GM18517 (cell line): Measurements from ENCODE around the gene SPAG16.

Experiments
- ATAC-seq: cut with Tn5 transposase; IDR thresholded peaks from one replicate; pipeline ENCODE4 v1.9.1; 2021; ENCODE audit warnings: mild to moderate bottlenecking, moderate library complexity; ENCODE audit not compliant: unreplicated experiment

The SPAG16 gene

GRCh38 chr2:214226061-214226460, 941.8 kb downstream of the SPAG16 start:
- ATAC-seq: no peak

- no peak for ATAC-seq
Measured at GRCh38 chr2:214232271-214232670, 948.0 kb downstream of the SPAG16 start.

- ATAC-seq: no peak
Measured at GRCh38 chr2:214233164-214233563, 948.9 kb downstream of the SPAG16 start.

DNA sequence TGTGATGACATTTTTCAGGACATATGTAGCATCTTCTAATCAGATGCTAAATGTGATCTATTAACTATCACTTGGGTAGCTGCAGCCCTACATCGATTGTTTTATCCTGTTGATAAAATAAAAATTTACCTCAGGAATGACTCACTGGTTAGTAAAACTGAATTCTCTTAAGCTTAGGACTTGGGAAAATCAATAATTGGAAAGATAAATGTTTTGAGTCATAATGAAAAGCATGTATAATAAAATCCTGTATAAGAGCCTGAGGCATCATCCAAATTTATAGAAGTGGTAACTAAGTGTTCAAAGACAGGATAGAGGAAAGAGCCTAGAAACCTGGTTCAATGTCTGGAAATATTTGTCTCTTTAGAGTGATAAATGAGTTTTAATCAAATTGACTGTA, 958.5 kb downstream of the SPAG16 start:
- ATAC-seq: no peak

DNA sequence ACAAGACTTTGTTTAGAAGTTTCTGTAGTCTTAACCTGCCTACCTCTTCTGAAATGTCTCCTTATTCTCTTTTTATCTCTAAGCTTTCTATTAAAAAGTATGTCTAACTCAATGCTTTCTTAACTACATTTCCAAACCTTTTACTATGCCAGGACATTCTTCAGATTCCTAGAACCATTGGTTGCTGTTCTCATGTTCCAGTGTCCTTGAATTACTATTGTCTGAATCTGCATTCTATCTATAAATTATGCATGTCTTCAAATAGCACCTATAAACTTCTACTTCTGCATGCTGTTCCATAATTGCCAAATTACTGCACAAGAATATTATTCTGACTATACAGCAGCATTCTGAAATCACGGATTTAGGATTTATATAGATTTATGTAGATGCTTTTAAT, 960.6 kb downstream of the SPAG16 start:
- ATAC-seq: no peak

- no peak for ATAC-seq
Measured at GRCh38 chr2:214246417-214246816, 962.2 kb downstream of the SPAG16 start.

DNA sequence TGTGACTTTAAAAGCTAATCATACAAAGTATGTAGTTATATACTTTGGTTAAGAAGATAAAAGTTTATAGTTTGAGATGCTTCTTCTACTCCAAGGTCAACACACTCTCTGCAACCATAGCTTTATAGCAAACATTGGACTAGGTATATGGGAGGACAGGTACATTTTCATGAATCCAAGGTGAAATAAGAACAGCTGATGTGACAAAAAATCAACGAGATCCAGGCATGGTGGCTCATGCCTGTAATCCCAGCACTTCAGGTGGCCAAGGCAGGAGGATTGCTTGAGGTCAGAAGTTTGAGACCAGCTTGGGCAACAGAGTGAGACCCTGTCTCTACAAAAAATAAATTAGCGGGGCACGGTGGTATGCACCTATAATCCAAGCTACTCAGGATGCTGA, 963.3 kb downstream of the SPAG16 start:
- no peak for ATAC-seq

DNA sequence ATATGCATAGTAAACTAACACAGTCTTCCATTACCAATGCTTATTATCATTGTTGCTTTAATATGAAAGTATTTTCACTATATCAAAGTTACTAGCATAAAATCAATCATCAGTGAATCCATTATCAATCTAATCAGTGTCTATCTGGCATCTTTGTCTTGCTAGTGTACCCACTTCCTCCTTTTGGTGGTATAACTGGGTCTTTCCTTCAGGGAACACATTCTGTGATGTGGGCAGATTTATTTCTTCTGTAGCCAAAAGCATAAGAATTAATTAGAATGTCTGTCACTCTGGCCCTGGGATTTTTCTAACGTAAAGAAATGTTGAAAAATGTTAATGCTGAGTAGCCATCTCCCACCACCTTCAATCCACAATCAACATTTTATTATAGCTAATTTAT, 970.8 kb downstream of the SPAG16 start:
- ATAC-seq: no peak

DNA sequence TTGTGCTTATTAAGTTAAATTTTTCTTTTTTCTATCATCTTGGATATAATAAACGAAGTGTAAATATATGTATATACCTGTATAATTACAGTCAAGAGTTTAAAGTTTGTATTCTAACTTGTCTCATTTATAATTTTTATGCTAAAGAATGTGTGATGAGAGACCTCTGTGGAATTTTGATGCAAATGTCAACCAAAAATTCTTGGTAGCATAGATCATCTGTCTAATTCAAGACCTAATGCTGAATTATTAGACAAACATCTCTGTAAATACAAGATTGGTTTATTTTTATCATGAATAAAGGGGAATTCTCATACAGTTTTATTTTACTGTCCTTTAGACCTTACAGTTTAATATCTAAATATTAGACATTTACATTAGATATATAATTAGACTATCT, 977.4 kb downstream of the SPAG16 start:
- no peak for ATAC-seq

DNA sequence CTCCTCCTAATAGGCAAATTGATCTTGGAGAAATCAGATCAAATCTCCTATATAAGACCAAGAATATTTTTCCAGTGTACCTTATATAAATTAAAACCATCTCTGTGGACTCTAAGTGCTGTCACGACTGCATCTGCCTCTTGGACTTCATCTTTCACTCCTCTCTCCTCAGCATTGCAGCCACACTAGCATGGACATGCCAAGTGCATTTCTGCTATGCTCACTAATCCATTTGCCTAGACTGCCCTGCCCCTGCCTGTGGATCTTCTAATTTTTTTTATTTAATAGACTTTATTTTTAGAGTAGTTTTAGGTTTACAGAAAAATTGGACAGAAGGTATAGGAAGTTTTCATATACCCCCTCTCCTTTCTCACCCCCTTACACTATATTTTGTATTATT, 979.9 kb downstream of the SPAG16 start:
- no peak for ATAC-seq

- ATAC-seq: no peak
Measured at GRCh38 chr2:214265991-214266489, 981.8 kb downstream of the SPAG16 start.

DNA sequence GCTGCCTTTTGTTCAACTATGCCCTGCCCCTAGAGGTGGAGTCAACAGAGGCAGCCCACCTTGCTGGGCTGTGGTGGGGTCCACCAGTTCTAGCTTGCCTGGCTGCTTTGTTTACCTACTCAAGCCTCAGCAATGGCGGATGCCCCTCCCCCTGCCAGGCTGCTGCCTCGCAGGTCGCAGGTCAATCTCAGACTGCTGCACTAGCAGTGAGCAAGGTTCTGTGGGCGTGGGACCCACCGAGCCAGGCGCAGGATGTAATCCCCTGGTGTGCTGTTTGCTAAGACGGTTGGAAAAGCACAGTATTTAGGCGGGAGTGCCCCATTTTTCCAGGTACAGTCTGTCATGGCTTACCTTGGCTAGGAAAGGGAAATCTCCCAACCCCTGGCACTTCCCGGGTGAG, 993.6 kb downstream of the SPAG16 start:
- no peak for ATAC-seq

GRCh38 chr2:214286011-214286410, 1001.7 kb downstream of the SPAG16 start:
- ATAC-seq: no peak

DNA sequence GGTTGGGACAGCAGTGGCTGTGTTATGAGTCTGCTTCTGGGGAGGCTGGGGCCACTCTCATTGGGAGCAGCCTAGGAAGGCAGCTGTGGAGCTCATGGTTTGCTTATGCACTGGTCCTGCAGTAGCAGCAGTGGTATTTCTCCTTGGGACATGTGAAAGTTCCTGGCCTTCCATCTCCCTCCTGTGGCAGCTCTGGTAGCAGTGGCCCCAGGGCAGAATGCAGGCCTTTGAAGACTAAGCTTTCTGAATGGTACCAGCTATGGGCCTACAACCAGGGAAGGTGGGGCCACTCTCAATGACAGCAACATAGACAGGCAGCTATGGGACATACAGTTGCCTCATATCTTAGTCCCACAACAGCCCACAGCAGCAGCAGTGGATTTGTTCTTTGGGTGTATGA, 1009.3 kb downstream of the SPAG16 start:
- ATAC-seq: no peak

DNA sequence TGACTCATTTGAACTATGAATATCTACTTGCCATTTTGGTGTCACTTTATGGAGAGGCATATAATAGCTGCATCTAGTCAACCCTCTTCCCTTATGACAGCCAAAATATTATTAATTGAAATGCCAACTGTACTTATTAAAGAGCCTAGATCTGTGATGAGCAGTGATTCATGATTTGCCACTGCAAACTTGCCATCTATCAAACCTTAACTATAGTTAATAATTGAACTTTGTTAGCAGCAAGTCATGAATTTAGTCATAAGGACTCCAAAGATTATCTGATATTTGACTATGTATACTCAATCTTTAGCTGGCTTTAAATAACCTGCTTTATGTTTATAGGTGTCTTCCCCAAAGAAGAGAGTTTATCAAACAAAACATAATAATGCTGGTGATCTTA, 1010.2 kb downstream of the SPAG16 start:
- no peak for ATAC-seq

- no peak for ATAC-seq
Measured at GRCh38 chr2:214297423-214297822, 1013.2 kb downstream of the SPAG16 start.

- peak; percentile 77 for ATAC-seq
Measured at GRCh38 chr2:214310319-214310718, 1026.1 kb downstream of the SPAG16 start.

DNA sequence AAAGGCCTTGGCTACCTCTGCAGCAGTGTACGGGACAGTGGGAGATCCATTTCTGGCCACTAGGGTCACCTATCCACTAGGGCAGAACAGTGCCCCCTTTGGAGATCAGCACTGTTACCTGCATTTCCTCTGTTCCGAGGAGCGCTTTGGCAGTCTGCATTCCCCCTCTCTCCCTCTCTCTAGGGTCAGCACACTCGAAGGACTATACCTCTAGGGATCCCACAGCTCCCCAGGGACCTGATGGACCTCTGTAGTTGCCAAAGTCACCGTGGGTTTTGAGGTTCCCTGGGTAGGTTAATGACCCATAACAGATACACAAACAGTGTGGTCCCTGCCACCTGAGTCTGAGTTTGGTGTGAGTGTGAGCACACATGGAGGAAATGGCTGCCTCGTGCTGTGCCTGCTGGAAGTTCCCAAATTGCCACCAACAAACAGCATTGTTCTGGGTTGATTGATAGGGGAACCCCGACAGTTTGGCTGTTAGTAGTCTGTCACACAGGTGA, 1026.8 kb downstream of the SPAG16 start:
- peak; percentile 25 for ATAC-seq

DNA sequence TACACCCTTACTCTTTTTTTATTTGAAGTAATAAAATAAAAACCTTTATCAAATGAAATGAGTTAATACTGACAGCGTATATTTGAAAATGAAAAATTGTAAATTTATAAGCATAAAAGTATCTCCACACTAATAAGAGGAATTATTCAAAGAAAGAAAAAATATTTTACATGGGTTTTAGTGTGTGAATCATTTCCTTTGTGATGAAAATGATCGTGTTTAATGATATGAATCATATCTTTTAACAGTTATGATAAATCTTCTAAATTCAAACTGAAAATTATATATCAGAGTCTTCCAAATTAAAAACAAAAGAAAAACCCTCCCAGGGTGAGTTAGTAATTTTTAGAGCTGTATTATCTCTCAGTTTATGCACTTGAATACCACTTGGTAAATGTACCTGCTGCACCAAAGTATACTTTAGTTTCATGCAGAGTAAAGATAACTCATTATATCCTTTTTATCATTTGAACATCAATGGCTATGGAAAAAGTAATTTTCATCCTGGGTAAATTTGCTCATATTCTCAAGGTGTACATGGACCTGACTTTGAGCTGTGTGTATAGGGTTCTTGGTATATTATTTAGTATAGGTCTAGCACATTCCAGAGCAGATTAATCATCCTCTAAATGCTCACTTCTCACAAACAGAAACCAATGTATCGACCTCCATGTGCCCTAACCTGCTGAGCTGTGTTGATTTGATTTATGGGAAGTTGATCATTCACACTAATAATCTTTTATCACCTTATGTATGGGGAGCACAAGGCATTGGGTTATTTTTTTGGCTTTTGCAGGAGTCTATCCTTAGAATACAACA, 1027.9 kb downstream of the SPAG16 start:
- no peak for ATAC-seq

- ATAC-seq: no peak
Measured at GRCh38 chr2:214315324-214315723, 1031.1 kb downstream of the SPAG16 start.

- ATAC-seq: no peak
Measured at GRCh38 chr2:214320211-214320610, 1035.9 kb downstream of the SPAG16 start.

- no peak for ATAC-seq
Measured at GRCh38 chr2:214322662-214323061, 1038.4 kb downstream of the SPAG16 start.

DNA sequence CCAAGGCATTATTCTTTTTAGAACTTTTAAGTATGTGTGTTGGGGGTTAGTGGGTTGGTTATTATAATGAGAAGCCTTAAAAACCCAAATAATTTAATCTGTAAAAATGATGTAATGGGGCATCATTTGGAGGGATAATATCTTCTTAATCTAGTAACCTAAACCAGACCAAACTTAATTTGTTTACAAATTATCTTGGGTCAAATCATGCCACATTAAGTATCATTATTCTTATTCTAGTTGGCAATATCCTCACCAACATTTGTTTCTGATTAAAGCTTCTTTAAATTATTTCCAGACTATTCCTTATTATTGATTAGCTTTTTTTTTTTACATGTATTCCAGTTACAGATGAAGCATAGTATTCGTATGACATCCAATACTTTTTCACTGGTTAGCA, 1041.1 kb downstream of the SPAG16 start:
- ATAC-seq: no peak
